Neuron (in vitro differentiated cells): ENCODE results near the gene AGPAT3.

Source experiments
- H2AFZ ChIP-seq: one replicate; pipeline ENCODE4 v1.6.1; 2013; ENCODE audit warnings: low read depth, mild to moderate bottlenecking, inconsistent platforms, low read length, moderate library complexity
- H3K27me3 ChIP-seq: one replicate; pipeline ENCODE4 v1.6.1; 2013; ENCODE audit warnings: low read length; ENCODE audit not compliant: insufficient read depth
- H3K36me3 ChIP-seq: one replicate; pipeline ENCODE4 v1.6.1; 2013; ENCODE audit warnings: low read length; ENCODE audit not compliant: insufficient read depth
- H3K4me1 ChIP-seq: one replicate; pipeline ENCODE4 v1.6.1; 2013; ENCODE audit warnings: low read length; ENCODE audit not compliant: insufficient read depth
- H3K4me3 ChIP-seq: 2 replicates; pipeline ENCODE4 v1.5.1; 2013; ENCODE audit warnings: mild to moderate bottlenecking, low read length, moderate library complexity
- H3K9me3 ChIP-seq: one replicate; pipeline ENCODE4 v1.6.1; 2013; ENCODE audit warnings: low read length

Gene AGPAT3

DNA sequence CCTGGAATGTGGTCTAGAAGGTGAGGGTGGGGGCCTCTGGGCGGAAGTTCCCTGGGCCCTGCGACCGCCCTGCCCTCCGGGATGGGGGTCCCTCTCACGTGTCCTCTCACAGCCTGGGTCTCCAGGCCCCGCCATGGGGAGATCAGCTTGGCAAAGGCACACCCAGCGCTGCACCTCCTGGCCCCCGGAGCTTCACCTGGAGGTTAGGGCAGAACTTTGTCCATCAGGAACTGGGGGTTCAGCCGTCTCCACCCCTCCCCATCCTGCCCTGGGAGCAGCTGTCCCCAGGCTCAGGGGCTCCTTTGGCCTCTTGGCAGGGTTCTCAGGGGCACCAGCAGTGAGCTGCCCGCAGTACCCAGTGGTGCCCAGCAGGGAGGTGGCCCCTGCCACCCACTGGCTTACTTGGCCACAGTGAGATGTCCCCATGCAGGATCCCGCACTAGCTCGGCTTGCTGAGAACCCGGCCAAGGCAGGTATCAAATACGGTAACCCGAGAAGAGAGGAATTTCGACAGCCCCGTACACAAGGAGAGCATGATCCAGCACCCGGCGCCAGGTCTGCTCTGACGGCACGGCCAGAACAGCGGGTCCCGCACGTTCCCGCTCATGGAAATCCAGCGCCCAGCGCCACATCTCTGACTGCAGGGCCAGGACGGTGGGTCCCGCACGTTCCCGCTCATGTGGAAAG is 38.9 kb upstream of the AGPAT3 start:
- peaks cover 2% of the 10 kb centered on the region for H3K9me3 ChIP-seq
- H3K4me1 ChIP-seq = no peaks in the 10 kb centered on the region
- no peaks in the 10 kb centered on the region for H3K27me3 ChIP-seq
- no peak overlapping the region for H3K4me3 ChIP-seq
- no peaks in the 10 kb centered on the region for H3K36me3 ChIP-seq
- H2AFZ ChIP-seq = no peak overlapping the region

DNA sequence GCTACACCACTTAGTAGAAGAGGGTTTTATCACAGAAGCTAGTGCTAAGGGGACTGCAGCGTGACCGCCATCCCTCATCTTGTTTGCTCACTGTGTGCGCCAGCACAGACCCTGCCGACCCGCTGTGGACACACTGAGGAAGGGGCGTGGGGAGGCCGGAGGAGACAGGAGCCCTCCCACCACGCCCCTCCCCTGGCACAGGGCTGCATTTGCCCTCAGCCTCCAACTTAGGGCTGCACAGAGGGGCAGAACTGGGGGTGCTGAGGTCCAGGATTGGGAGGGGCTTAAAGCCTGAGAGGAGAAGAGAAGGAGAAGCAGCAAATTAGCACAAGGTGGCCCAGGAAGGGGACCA is 38.4 kb upstream of the AGPAT3 start:
- Histone ChIP-seq H3K4me3 (no peak overlapping the region), H3K27me3 (no peaks in the 10 kb centered on the region), H3K9me3 (peaks cover 2% of the 10 kb centered on the region), H2AFZ (no peak overlapping the region), H3K4me1 (no peaks in the 10 kb centered on the region), H3K36me3 (no peaks in the 10 kb centered on the region)

GRCh38 chr21:43827015-43827611 is 37.9 kb upstream of the AGPAT3 start:
- H3K27me3 ChIP-seq = no peaks in the 10 kb centered on the region
- H2AFZ ChIP-seq = no peak overlapping the region
- no peaks in the 10 kb centered on the region for H3K36me3 ChIP-seq
- H3K4me1 ChIP-seq = no peaks in the 10 kb centered on the region
- H3K9me3 ChIP-seq = peaks cover 2% of the 10 kb centered on the region
- H3K4me3 ChIP-seq = no peak overlapping the region

DNA sequence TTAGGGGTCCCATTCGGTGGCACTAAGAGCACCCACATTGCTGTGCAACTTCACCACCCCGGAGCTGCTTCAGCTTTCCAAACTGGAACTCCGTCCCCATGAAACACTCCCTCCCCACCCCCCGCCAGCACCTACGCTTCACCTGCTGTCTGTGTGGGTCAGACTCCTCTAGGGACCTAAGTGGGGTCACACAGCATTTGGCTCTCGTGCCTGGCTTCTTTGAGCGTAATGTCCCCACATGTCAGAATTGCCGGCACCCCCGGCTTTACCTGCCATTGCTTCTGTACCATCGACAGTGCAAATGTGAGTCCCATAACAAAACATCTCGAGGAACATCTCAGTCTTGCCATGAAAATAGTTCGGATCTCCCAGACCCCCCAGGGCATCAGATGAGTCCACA is 35.9 kb upstream of the AGPAT3 start:
- Histone ChIP-seq H2AFZ (no peak overlapping the region), H3K4me1 (no peaks in the 10 kb centered on the region), H3K9me3 (peaks cover 10% of the 10 kb centered on the region), H3K36me3 (no peaks in the 10 kb centered on the region), H3K27me3 (no peaks in the 10 kb centered on the region), H3K4me3 (no peak overlapping the region)

DNA sequence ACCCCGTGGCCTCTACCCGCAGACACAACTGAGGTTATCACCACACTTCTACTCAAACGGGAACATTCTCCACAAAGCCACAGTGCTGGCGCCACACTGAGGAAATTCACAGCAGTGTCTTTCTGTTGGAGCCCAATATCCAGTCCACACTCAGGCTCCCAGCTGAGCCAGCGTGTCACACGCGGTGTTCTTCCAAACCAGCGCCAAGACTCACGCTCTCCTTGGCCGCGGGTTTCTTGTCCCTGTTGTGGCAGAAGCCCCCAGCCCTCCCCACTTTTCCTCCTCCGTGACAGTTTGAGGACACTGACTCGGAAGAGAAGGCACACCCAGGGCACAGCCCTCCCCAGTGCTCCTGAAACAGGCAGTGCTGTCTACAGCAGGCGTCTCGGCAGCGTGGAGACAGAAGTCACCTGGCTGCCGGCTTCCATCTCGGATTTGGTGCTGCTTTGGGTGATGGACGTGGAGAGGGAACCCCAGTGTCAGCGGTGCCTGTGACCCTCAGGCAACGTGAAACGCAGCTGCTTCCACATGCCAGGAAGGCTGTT is 35.4 kb upstream of the AGPAT3 start:
- Histone ChIP-seq H3K36me3 (no peaks in the 10 kb centered on the region), H2AFZ (no peak overlapping the region), H3K27me3 (no peaks in the 10 kb centered on the region), H3K9me3 (peaks cover 10% of the 10 kb centered on the region), H3K4me3 (no peak overlapping the region), H3K4me1 (no peaks in the 10 kb centered on the region)

GRCh38 chr21:43832158-43832550 is 32.9 kb upstream of the AGPAT3 start:
- no peak overlapping the region for H2AFZ ChIP-seq
- no peaks in the 10 kb centered on the region for H3K4me1 ChIP-seq
- peaks cover 10% of the 10 kb centered on the region for H3K9me3 ChIP-seq
- H3K4me3 ChIP-seq = no peak overlapping the region
- H3K27me3 ChIP-seq = no peaks in the 10 kb centered on the region
- H3K36me3 ChIP-seq = no peaks in the 10 kb centered on the region

DNA sequence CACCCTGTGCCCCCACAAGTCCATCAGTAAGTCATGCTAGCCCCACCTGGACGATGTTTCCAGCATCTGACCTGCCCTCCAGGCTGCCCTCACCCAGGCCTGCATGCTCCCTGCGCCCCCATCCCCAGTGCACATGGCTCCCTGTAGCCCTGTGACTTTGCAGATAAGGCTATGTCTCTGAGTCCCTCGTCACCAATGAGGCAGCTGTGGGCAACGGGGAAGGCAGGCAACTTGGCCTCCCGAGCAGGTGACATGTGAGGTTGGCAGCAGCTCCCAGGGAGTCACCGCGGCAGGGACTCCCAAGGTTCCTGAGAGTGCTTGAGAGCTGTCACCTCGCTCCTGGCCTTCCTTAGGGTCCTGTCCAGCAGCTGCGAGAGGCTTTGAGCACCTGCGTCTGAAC is 32.4 kb upstream of the AGPAT3 start:
- H3K4me1 ChIP-seq = no peaks in the 10 kb centered on the region
- H3K4me3 ChIP-seq = no peak overlapping the region
- H3K9me3 ChIP-seq = peaks cover 10% of the 10 kb centered on the region

DNA sequence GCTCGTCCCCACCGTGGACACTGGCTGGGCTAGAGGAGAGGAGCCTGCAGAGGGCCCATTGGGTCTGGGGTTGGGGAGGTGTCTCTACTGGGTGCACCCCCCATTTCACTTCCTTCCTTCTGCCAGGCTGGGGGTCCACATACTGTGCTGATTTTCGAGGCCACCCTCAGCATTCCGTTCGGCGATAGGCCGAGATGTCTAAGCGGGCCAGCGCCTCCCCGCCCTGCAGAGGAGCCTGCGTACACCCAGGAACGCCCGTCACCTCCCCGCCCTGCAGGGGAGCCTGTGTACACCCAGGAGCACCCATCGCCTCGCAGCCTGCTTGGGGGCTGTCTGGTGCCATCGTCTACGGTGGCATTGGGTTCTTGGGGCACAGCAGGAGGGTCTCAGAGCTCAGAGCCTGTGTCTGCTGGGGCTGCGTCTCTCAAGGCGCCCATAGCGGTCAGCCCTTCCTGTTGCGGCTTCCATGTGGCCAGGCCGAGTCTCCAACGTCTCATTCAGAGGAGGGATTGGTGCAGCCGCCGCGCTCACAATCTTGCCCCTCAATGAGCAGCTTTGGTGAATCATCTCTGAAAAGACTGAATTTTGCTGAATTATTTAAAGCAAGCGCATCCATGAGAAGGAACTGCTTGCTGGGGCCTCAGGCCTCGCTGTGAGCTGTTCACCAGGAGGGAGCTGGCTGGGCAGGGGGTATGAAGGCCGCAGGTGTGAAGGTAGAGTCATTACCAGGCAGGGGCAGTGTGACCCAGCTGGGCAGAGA is 30.7 kb upstream of the AGPAT3 start:
- peaks cover 10% of the 10 kb centered on the region for H3K9me3 ChIP-seq
- H3K4me3 ChIP-seq = no peak overlapping the region
- no peaks in the 10 kb centered on the region for H3K36me3 ChIP-seq
- H3K27me3 ChIP-seq = no peaks in the 10 kb centered on the region
- H2AFZ ChIP-seq = no peak overlapping the region
- no peaks in the 10 kb centered on the region for H3K4me1 ChIP-seq

More for the DNA sequence above, 32.4 kb upstream of the AGPAT3 start:
- Histone ChIP-seq H3K27me3 (no peaks in the 10 kb centered on the region), H2AFZ (no peak overlapping the region), H3K36me3 (no peaks in the 10 kb centered on the region)

GRCh38 chr21:43835050-43835449 is 30.0 kb upstream of the AGPAT3 start:
- Histone ChIP-seq H3K9me3 (peaks cover 10% of the 10 kb centered on the region), H3K36me3 (no peaks in the 10 kb centered on the region), H3K27me3 (no peaks in the 10 kb centered on the region), H3K4me1 (no peaks in the 10 kb centered on the region), H2AFZ (no peak overlapping the region), H3K4me3 (no peak overlapping the region)

GRCh38 chr21:43835861-43836260 is 29.2 kb upstream of the AGPAT3 start:
- Histone ChIP-seq H3K9me3 (peaks cover 9% of the 10 kb centered on the region), H3K27me3 (no peaks in the 10 kb centered on the region), H3K4me1 (no peaks in the 10 kb centered on the region), H3K36me3 (no peaks in the 10 kb centered on the region), H2AFZ (no peak overlapping the region), H3K4me3 (no peak overlapping the region)

DNA sequence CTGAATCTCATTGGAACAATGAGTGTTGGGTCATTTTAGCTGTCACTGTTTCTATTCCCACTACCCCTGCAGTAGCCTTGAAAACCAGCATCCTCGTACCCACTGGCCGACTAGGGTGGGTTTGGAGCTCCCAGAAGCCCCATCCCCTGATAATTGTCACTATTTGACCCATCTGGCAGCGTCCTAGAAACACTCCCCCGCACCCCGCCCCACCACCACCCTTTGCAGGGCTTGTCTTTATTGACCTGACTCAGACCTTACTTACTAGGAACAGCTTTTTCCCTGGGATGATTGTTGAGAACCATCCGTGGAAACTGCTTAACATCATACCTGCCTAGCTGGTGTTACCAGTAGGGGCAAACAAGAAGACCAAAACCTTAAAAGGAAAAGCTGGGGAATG is 28.4 kb upstream of the AGPAT3 start:
- H3K4me3 ChIP-seq = no peak overlapping the region
- no peaks in the 10 kb centered on the region for H3K4me1 ChIP-seq
- H3K27me3 ChIP-seq = no peaks in the 10 kb centered on the region
- peaks cover 8% of the 10 kb centered on the region for H3K9me3 ChIP-seq
- H3K36me3 ChIP-seq = no peaks in the 10 kb centered on the region
- H2AFZ ChIP-seq = no peak overlapping the region

- Histone ChIP-seq H2AFZ (no peak overlapping the region), H3K27me3 (no peaks in the 10 kb centered on the region), H3K36me3 (no peaks in the 10 kb centered on the region), H3K9me3 (no peaks in the 10 kb centered on the region), H3K4me1 (no peaks in the 10 kb centered on the region), H3K4me3 (no peak overlapping the region)
Observed at GRCh38 chr21:43840259-43840658, 24.8 kb upstream of the AGPAT3 start.

DNA sequence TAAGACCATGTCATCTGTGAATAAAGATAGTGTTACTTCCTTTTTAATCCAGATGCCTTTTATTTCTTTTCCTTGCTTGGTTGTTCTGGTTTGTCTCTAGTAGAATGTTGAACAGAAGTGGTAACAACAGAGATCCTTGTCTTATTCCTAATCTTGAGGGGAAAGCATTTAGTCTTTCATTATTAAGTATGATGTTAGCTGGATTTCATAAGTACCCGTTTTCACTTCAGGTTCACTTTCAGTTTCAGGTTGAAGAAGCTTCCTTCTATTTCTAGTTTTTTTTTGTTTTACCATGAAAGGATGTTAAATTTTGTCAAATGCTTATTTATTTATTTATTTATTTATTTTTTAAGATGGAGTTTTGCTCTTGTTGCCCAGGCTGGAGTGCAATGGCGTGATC is 22.3 kb upstream of the AGPAT3 start:
- no peaks in the 10 kb centered on the region for H3K4me1 ChIP-seq
- H3K36me3 ChIP-seq = no peaks in the 10 kb centered on the region
- H3K9me3 ChIP-seq = peaks cover 4% of the 10 kb centered on the region
- H2AFZ ChIP-seq = no peak overlapping the region
- no peaks in the 10 kb centered on the region for H3K27me3 ChIP-seq
- H3K4me3 ChIP-seq = no peak overlapping the region
